Tibial artery (tissue), 4 donors: ENCODE data around the gene RFC4.
"Not testable (repeated sequence)": the region's sequence is repeated elsewhere in the genome, so short reads cannot be mapped to it uniquely, and the experiment has no call there.

Experiments
- DNase-seq, 2 donors: peaks; one replicate each; pipeline ENCODE4 v3.0.0-alpha.2; 2019
- H3K27ac ChIP-seq, 2 donors: fragments of 200-600 bp; sonication (generic) in 1 of 2; 1 replicate in 1 of 2; 2 replicates in 1 of 2; pipeline ENCODE4 v1.5.1; 2018 to 2019; ENCODE audit warnings: mild to moderate bottlenecking in 1 of 2
- H3K27me3 ChIP-seq, 2 donors: fragments of 200-600 bp; sonication (generic) in 1 of 2; one replicate each; pipeline versions ENCODE4 v1.5.1 to v1.6.0; 2016 to 2019
- H3K36me3 ChIP-seq, 3 donors: fragments of 200-600 bp; sonication (generic) in 2 of 3; one replicate each; pipeline ENCODE4 v1.5.1; 2016 to 2019; ENCODE audit warnings: mild to moderate bottlenecking in 2 of 3
- H3K4me1 ChIP-seq, 4 donors: fragments of 200-600 bp; sonication (generic) in 2 of 4; 1 replicate in 3 of 4; 2 replicates in 1 of 4; pipeline ENCODE4 v1.5.1; 2016 to 2019
- H3K4me3 ChIP-seq, 2 donors: fragments of 200-600 bp; sonication (generic) in 1 of 2; 1 replicate in 1 of 2; 2 replicates in 1 of 2; pipeline ENCODE4 v1.5.1; 2018 to 2019; ENCODE audit warnings: mild to moderate bottlenecking in 2 of 2
- H3K9me3 ChIP-seq, 3 donors: fragments of 200-600 bp; sonication (generic) in 1 of 3; one replicate each; pipeline ENCODE4 v1.5.1; 2016 to 2019
- intact Hi-C: fragments of 100-400 bp; cut with DNase I; formaldehyde crosslinking; loops from one replicate; pipeline ENCODE4 v1.15.0; 2023; ENCODE audit warnings: low total_unique reads
- TF ChIP-seq, protein P1 (sequence below), 2 experiments: fragments of 200-600 bp in 1 of 2; fragments of 450-650 bp in 1 of 2; IDR thresholded peaks; one replicate each; pipeline ENCODE4 v1.5.1; 2017 to 2019; ENCODE audit warnings: antibody characterized with exemption in 2 of 2, mild to moderate bottlenecking in 1 of 2, moderate library complexity in 1 of 2

Gene RFC4, protein sequence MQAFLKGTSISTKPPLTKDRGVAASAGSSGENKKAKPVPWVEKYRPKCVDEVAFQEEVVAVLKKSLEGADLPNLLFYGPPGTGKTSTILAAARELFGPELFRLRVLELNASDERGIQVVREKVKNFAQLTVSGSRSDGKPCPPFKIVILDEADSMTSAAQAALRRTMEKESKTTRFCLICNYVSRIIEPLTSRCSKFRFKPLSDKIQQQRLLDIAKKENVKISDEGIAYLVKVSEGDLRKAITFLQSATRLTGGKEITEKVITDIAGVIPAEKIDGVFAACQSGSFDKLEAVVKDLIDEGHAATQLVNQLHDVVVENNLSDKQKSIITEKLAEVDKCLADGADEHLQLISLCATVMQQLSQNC

DNA sequence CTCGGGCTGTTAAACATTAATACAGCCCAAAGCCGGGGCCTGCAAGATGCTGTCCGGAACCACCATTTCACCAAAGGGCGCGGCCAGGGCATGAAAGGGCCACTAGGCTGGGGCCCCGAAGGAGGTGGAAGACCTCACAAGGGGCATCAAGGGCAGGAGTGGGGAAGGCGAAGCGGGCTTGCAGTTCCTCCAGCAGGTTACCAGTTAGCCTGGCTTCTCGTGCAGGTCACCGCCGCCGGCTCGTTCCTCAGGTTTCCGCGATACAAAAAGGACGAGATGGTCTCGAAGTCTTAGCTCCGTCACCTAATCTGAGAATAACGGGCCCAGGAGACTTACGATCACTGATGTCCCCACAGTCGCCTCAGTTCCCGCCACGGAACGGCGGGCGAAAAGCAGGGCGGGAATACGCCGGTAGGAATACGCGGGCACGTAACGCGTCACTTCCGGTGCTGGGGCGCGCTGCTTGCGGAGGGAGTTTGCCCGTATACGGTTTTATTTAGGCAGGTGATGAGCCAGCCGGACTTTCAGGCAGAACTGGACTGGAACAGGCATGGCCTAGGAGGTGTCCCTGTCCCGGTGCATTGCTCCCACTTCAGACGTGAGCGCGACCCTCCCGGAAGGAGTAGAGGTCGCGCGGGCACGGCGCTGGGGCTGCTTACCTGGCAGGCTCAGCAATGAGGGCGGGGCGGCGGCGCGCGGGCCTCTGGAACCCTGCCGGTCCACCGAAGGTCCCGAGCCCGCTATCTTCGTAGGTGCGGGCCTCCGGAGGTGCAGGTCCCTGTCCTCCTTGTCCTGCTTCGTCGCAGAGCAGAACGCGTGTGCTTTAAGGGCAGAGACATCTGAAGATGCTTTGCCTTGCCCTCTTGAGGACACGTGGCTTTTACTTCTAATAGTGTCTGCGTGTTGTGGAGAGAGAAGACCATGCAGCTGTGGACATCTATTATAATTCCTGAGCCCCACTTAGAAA lies at the start of gene RFC4:
Gene RFC4, minus strand, starts transcription at position 394 of the 967 bp plus-strand sequence. CDS start 1,769 bp downstream, outside the sequence.
- Histone ChIP-seq H3K9me3 (no peaks in the 10 kb centered on the region), H3K4me1 (peaks cover 0 to 16% (median 14%) of the 10 kb centered on the region in 4 donors), H3K4me3 (peak within 1 kb of the TSS; percentile 81 to 96), H3K27ac (peak within 1 kb of the TSS; percentile 87 to 88), H3K27me3 (no peaks in the 10 kb centered on the region), H3K36me3 (peaks cover 0 to 9% (median 0%) of the 10 kb centered on the region in 3 donors)
- TF ChIP-seq, protein P1, sequence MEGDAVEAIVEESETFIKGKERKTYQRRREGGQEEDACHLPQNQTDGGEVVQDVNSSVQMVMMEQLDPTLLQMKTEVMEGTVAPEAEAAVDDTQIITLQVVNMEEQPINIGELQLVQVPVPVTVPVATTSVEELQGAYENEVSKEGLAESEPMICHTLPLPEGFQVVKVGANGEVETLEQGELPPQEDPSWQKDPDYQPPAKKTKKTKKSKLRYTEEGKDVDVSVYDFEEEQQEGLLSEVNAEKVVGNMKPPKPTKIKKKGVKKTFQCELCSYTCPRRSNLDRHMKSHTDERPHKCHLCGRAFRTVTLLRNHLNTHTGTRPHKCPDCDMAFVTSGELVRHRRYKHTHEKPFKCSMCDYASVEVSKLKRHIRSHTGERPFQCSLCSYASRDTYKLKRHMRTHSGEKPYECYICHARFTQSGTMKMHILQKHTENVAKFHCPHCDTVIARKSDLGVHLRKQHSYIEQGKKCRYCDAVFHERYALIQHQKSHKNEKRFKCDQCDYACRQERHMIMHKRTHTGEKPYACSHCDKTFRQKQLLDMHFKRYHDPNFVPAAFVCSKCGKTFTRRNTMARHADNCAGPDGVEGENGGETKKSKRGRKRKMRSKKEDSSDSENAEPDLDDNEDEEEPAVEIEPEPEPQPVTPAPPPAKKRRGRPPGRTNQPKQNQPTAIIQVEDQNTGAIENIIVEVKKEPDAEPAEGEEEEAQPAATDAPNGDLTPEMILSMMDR (IDR thresholded peaks at IDR 0.05) = no peak
- peak; percentile 78 to 91 for DNase-seq
- intact Hi-C loops = no loop called here

DNA sequence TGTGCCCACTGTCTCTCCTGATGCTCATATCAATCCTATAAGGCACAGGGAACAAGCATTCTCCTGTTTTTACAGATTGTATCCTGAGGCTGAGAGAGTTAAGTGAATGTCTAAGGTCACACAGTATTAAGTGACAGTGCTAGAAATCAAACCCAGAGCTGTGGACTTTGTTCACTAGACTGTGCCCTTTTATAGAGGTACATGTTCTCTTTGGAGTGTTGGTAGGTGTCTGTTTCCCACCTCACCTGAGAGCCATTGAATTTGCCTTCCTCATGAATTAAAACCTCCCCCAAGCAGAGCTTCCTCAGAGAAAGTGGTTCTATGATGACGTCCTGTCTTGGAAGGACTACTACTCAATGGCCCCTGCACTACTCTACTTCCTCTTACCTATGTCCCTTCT lies 48.7 kb upstream of the RFC4 start:
- Histone ChIP-seq H3K4me1 (no peaks in the 10 kb centered on the region), H3K27me3 (no peaks in the 10 kb centered on the region), H3K27ac (no peak overlapping the region), H3K9me3 (peaks cover 0 to 7% (median 0%) of the 10 kb centered on the region in 3 donors), H3K4me3 (no peak overlapping the region), H3K36me3 (no peaks in the 10 kb centered on the region)
- TF ChIP-seq, protein P1 (IDR thresholded peaks at IDR 0.05) = no peak
- no peak for DNase-seq
- intact Hi-C loops = no loop called here

GRCh38 chr3:186854146-186854545 lies 47.9 kb upstream of the RFC4 start:
- Histone ChIP-seq H3K9me3 (peaks cover 0 to 1% (median 0%) of the 10 kb centered on the region in 3 donors), H3K4me1 (no peaks in the 10 kb centered on the region), H3K27me3 (no peaks in the 10 kb centered on the region), H3K4me3 (no peak overlapping the region), H3K27ac (no peak overlapping the region), H3K36me3 (no peaks in the 10 kb centered on the region)
- intact Hi-C loops = no loop called here
- DNase-seq = no peak
- TF ChIP-seq, protein P1 (IDR thresholded peaks at IDR 0.05) = no peak

GRCh38 chr3:186852994-186853393 lies 46.7 kb upstream of the RFC4 start:
- intact Hi-C loops = no loop called here

DNA sequence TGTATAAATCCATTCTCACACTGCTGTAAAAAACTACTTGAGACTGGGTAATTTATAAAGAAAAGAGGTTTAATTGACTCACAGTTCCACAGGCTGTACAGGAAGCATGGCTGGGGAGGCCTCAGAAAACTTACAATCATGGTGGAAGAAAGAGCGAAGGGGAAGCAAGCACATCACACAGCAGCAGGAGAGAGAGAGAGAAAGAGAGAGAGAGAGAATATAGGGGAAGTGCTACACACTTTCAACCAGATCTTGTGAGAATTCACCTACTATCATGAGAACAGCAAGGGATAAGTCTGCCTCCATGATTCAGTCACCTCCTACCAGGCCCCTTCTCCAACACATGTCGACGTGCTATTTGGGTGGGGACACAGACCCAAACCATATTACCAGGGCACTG lies 45.6 kb upstream of the RFC4 start:
- H3K4me1 ChIP-seq, H3K27me3 ChIP-seq, intact Hi-C loops, H3K4me3 ChIP-seq, H3K27ac ChIP-seq, H3K36me3 ChIP-seq, H3K9me3 ChIP-seq, DNase-seq: not testable (repeated sequence)

More at GRCh38 chr3:186852994-186853393, 46.7 kb upstream of the RFC4 start:
- no peaks in the 10 kb centered on the region for H3K36me3 ChIP-seq
- TF ChIP-seq, protein P1 (IDR thresholded peaks at IDR 0.05) = no peak
- no peaks in the 10 kb centered on the region for H3K27me3 ChIP-seq
- H3K9me3 ChIP-seq = no peaks in the 10 kb centered on the region
- H3K27ac ChIP-seq = no peak overlapping the region
- no peak for DNase-seq
- H3K4me3 ChIP-seq = no peak overlapping the region
- H3K4me1 ChIP-seq = no peaks in the 10 kb centered on the region
